H1 (cell line): ENCODE measurements around the gene TBC1D22A. TPM values are rescaled to one million over a fixed set of nuclear protein-coding genes. Genes with fewer than 3 reads are reported as not detected.

Experiments
- CTCF ChIA-PET: fragments of 300-600 bp; sonication (Branson Sonifier 250); formaldehyde crosslinking; loops from one replicate; lab custom pipeline; 2021; ENCODE audit not compliant: partially characterized antibody; lab: Charles Lee
- POLR2A ChIA-PET: fragments of 300-600 bp; sonication (Branson Sonifier 250); formaldehyde crosslinking; loops from one replicate; lab custom pipeline; 2021; ENCODE audit warnings: inconsistent platforms; ENCODE audit not compliant: partially characterized antibody; lab: Charles Lee
- DNase-seq, 2 experiments: peaks; one replicate each; pipeline versions ENCODE4 v3.0.0 to v3.0.0-alpha.2; 2010 to 2022; ENCODE audit warnings: low spot score in 2 of 2, low read depth in 1 of 2, mixed read lengths in 1 of 2
- FAIRE-seq: peaks from 2 replicates; lab custom pipeline; 2011; peaks lifted over from hg19 to GRCh38; lab: Jason Lieb, UNC
- H2AFZ ChIP-seq: 2 replicates; pipeline ENCODE4 v1.8.1; 2012; ENCODE audit warnings: low read length, inconsistent platforms
- H2AK5ac ChIP-seq: 2 replicates; pipeline ENCODE4 v1.6.1; 2013; ENCODE audit warnings: low read depth, low read length
- H2BK120ac ChIP-seq: replicated peaks from 2 replicates; pipeline ENCODE3; 2013; ENCODE audit warnings: low read depth, low read length, inconsistent platforms
- H2BK12ac ChIP-seq: 2 replicates; pipeline ENCODE4 v1.6.1; 2013; ENCODE audit warnings: low read depth, low read length
- H2BK15ac ChIP-seq: 2 replicates; pipeline ENCODE4 v1.6.1; 2013; ENCODE audit warnings: low read length
- H2BK20ac ChIP-seq: 2 replicates; pipeline ENCODE4 v1.6.1; 2013; ENCODE audit warnings: low read length
- H2BK5ac ChIP-seq: 2 replicates; pipeline ENCODE4 v1.6.1; 2013; ENCODE audit warnings: low read depth, low read length
- H3K14ac ChIP-seq: 2 replicates; pipeline ENCODE4 v1.6.1; 2013; ENCODE audit warnings: inconsistent platforms; ENCODE audit not compliant: insufficient read length
- H3K18ac ChIP-seq: 2 replicates; pipeline ENCODE4 v1.6.1; 2013; ENCODE audit warnings: low read length; ENCODE audit errors: extremely low read depth
- H3K23ac ChIP-seq: 2 replicates; pipeline ENCODE4 v1.6.1; 2013; ENCODE audit warnings: inconsistent platforms; ENCODE audit not compliant: insufficient read length
- H3K23me2 ChIP-seq: 2 replicates; pipeline ENCODE4 v1.6.1; 2013; ENCODE audit warnings: low read depth, low read length
- H3K27ac ChIP-seq: 2 replicates; pipeline ENCODE4 v1.6.1; 2011; ENCODE audit warnings: low read depth, low read length, inconsistent platforms
- H3K27me3 ChIP-seq, 4 experiments: replicated peaks in 1 of 4; 1 replicate in 1 of 4; 2 replicates in 3 of 4; pipeline versions ENCODE4 v1.6.1 to v1.8.1; 2011 to 2013; ENCODE audit warnings: low read length in 3 of 4, mild to moderate bottlenecking in 3 of 4, inconsistent platforms in 2 of 4, mixed read lengths in 2 of 4, moderate library complexity in 1 of 4; ENCODE audit not compliant: control insufficient read depth in 3 of 4, insufficient read depth in 3 of 4; ENCODE audit errors: extremely low read depth in 1 of 4
- H3K36me3 ChIP-seq, 4 experiments: 2 replicates each; pipeline versions ENCODE4 v1.6.1 to v1.8.1; 2011 to 2013; ENCODE audit warnings: mild to moderate bottlenecking in 4 of 4, low read length in 3 of 4, moderate library complexity in 2 of 4, control low read depth in 1 of 4, inconsistent platforms in 1 of 4; ENCODE audit not compliant: insufficient read depth in 4 of 4, control insufficient read depth in 2 of 4
- H3K4ac ChIP-seq: replicated peaks from 2 replicates; pipeline ENCODE3; 2013; ENCODE audit warnings: low read length, low read depth, mixed read lengths, inconsistent platforms; ENCODE audit not compliant: insufficient read length
- H3K4me1 ChIP-seq, 4 experiments: replicated peaks in 1 of 4; 1 replicate in 1 of 4; 2 replicates in 3 of 4; pipeline versions ENCODE4 v1.6.1 to v1.8.1; 2011 to 2013; ENCODE audit warnings: low read length in 3 of 4, inconsistent platforms in 2 of 4, mixed read lengths in 1 of 4; ENCODE audit not compliant: insufficient read depth in 4 of 4, control insufficient read depth in 3 of 4
- H3K4me2 ChIP-seq, 2 experiments: 2 replicates each; pipeline versions ENCODE4 v1.6.1 to v1.8.1; 2011 to 2013; ENCODE audit warnings: low read depth in 2 of 2, low read length in 2 of 2, control low read depth in 1 of 2, inconsistent platforms in 1 of 2, mild to moderate bottlenecking in 1 of 2; ENCODE audit not compliant: insufficient read depth in 1 of 2
- H3K4me3 ChIP-seq, 4 experiments: fragments of 200-600, 300-600 bp in 1 of 4; sonication (generic), shearing (Covaris generic), sonication (Bioruptor Twin) in 1 of 4; 2 replicates each; pipeline versions ENCODE4 v1.5.1 to v1.8.1; 2011 to 2016; ENCODE audit warnings: low read length in 4 of 4, low read depth in 3 of 4, control low read depth in 2 of 4, inconsistent platforms in 2 of 4, mild to moderate bottlenecking in 2 of 4, mixed read lengths in 1 of 4, moderate library complexity in 1 of 4; ENCODE audit not compliant: insufficient read depth in 2 of 4; ENCODE audit errors: extremely low read depth in 1 of 4
- H3K56ac ChIP-seq: replicated peaks from 2 replicates; pipeline ENCODE3; 2013; ENCODE audit warnings: low read depth, mild to moderate bottlenecking, mixed read lengths, low read length, inconsistent platforms; ENCODE audit not compliant: insufficient read length
- H3K79me1 ChIP-seq: 2 replicates; pipeline ENCODE4 v1.6.1; 2013; ENCODE audit warnings: low read depth, low read length, control low read depth
- H3K79me2 ChIP-seq, 2 experiments: 2 replicates each; pipeline versions ENCODE4 v1.6.1 to v1.8.1; 2012 to 2013; ENCODE audit warnings: low read length in 2 of 2, mild to moderate bottlenecking in 2 of 2, inconsistent platforms in 1 of 2; ENCODE audit not compliant: insufficient read depth in 2 of 2, control insufficient read depth in 1 of 2
- H3K9ac ChIP-seq, 4 experiments: replicated peaks in 1 of 4; 1 replicate in 1 of 4; 2 replicates in 3 of 4; pipeline versions ENCODE4 v1.6.1 to v1.8.1; 2011 to 2013; ENCODE audit warnings: low read depth in 3 of 4, low read length in 3 of 4, control low read depth in 2 of 4, mild to moderate bottlenecking in 2 of 4, moderate library complexity in 2 of 4, inconsistent platforms in 1 of 4; ENCODE audit errors: extremely low read depth in 1 of 4
- H3K9me3 ChIP-seq, 2 experiments: 2 replicates each; pipeline versions ENCODE4 v1.6.1 to v1.8.1; 2012 to 2013; ENCODE audit warnings: mild to moderate bottlenecking in 2 of 2, moderate library complexity in 2 of 2, control low read depth in 1 of 2, inconsistent platforms in 1 of 2, low read depth in 1 of 2, low read length in 1 of 2, mixed read lengths in 1 of 2; ENCODE audit not compliant: insufficient read depth in 2 of 2
- H4K20me1 ChIP-seq, 2 experiments: replicated peaks in 1 of 2; 2 replicates each; pipeline versions ENCODE3 to v1.8.1; 2011 to 2013; ENCODE audit warnings: inconsistent platforms in 2 of 2, low read length in 2 of 2, mild to moderate bottlenecking in 1 of 2; ENCODE audit not compliant: insufficient read depth in 2 of 2, control insufficient read depth in 1 of 2
- H4K5ac ChIP-seq: 2 replicates; pipeline ENCODE4 v1.6.1; 2013; ENCODE audit warnings: low read length, low read depth, mixed read lengths, inconsistent platforms; ENCODE audit not compliant: insufficient read length
- H4K8ac ChIP-seq: 2 replicates; pipeline ENCODE4 v1.8.0; 2013; ENCODE audit warnings: mild to moderate bottlenecking, moderate library complexity, low read length, inconsistent platforms; ENCODE audit not compliant: insufficient read depth; ENCODE audit errors: extremely low read depth
- H4K91ac ChIP-seq: replicated peaks from 2 replicates; pipeline ENCODE3; 2013; ENCODE audit warnings: low read length, mixed read lengths, inconsistent platforms; ENCODE audit not compliant: insufficient read length
- ATF3 ChIP-seq: IDR thresholded peaks from 2 replicates; pipeline ENCODE4 v1.6.1; 2011; ENCODE audit warnings: low read depth, mild to moderate bottlenecking, low read length; ENCODE audit not compliant: insufficient read depth
- BACH1 ChIP-seq: IDR thresholded peaks from 2 replicates; pipeline ENCODE4 v1.6.1; 2012; ENCODE audit warnings: low read length, improper control_type of control experiment
- BRCA1 ChIP-seq: IDR thresholded peaks from 2 replicates; pipeline ENCODE4 v1.6.1; 2012; ENCODE audit warnings: low read depth, low read length, improper control_type of control experiment
- CBX5 ChIP-seq: fragments of 300-800, 300-1000 bp; sonication (generic); IDR thresholded peaks from 2 replicates; pipeline ENCODE4 v1.7.1; 2016; ENCODE audit warnings: antibody characterized with exemption, low read length, low read depth
- CEBPB ChIP-seq: IDR thresholded peaks from 2 replicates; pipeline ENCODE4 v1.6.1; 2012; ENCODE audit warnings: low read depth, low read length
- CHD1 ChIP-seq: IDR thresholded peaks from 2 replicates; pipeline ENCODE4 v1.6.1; 2012; ENCODE audit warnings: low read depth, low read length, improper control_type of control experiment
- EP300 ChIP-seq, 2 experiments: IDR thresholded peaks; 1 replicate in 1 of 2; 2 replicates in 1 of 2; pipeline ENCODE4 v1.6.1; 2011 to 2012; ENCODE audit warnings: low read depth in 2 of 2, low read length in 2 of 2, mild to moderate bottlenecking in 2 of 2, borderline replicate concordance in 1 of 2, inconsistent platforms in 1 of 2, moderate library complexity in 1 of 2
- EZH2 ChIP-seq: fragments of 200-600 bp; sonication (generic); IDR thresholded peaks from 2 replicates; pipeline ENCODE4 v1.7.1; 2012; ENCODE audit warnings: low read depth, mild to moderate bottlenecking, moderate library complexity, low read length, inconsistent platforms; ENCODE audit not compliant: severe bottlenecking
- GTF2F1 ChIP-seq: IDR thresholded peaks from 2 replicates; pipeline ENCODE4 v1.6.1; 2012; ENCODE audit warnings: low read depth, low read length, improper control_type of control experiment, borderline replicate concordance
- KDM1A ChIP-seq: fragments of 200-600, 300-600 bp; sonication (generic); IDR thresholded peaks from 2 replicates; pipeline ENCODE4 v1.7.1; 2016; ENCODE audit warnings: mild to moderate bottlenecking, low read length, borderline replicate concordance
- KDM4A ChIP-seq: IDR thresholded peaks from one replicate; pipeline ENCODE4 v1.7.1; 2012; ENCODE audit warnings: low read depth, mild to moderate bottlenecking, moderate library complexity, low read length, inconsistent platforms; ENCODE audit not compliant: severe bottlenecking
- NANOG ChIP-seq: IDR thresholded peaks from 2 replicates; pipeline ENCODE4 v1.6.1; 2011; ENCODE audit warnings: low read length, low read depth, mild to moderate bottlenecking, inconsistent platforms; ENCODE audit not compliant: insufficient read depth, poor library complexity, severe bottlenecking
- WGBS, 2 experiments: shearing (Covaris generic) in 1 of 2; methylation state at CpG; one replicate each; pipeline versions ENCODE4 v1.1.6 to v1.1.7; 2013 to 2015; ENCODE audit warnings: low lambda C conversion rate in 2 of 2, mixed read lengths in 2 of 2, inconsistent platforms in 1 of 2, low coverage in 1 of 2, missing lambda C conversion rate in 1 of 2; ENCODE audit not compliant: insufficient replicate concordance in 2 of 2, insufficient coverage in 1 of 2, insufficient read length in 1 of 2; ENCODE audit errors: extremely low coverage in 1 of 2, missing lambda C conversion rate in 1 of 2; 5-methylcytosine and 5-hydroxymethylcytosine counted together
- polyA plus RNA-seq, 7 experiments: library from polyadenylated mRNA; depleted of rRNA in 3 of 7; stranded (reverse) in 5 of 7; unstranded in 2 of 7; fragments of >200 nt in 5 of 7; fragments of 200-250 nt in 2 of 7; gene quantifications; 1 replicate in 5 of 7; 2 replicates in 1 of 7; 4 replicates in 1 of 7; pipeline versions ENCODE4 v1.2.1 to v1.2.3, GENCODE V29; 2011 to 2013; ENCODE audit warnings: missing spikeins in 2 of 7, mixed read lengths in 2 of 7
- total RNA-seq: library from RNA; stranded (reverse); fragmentation: NEBNext Ultra II Directional; extraction: Animal tissue kit (Norgen Biotek cat#: 25700); gene quantifications from 2 replicates; pipeline ENCODE4 v1.2.1, GENCODE V29; 2021

Gene TBC1D22A
- total and polyA plus RNA-seq, 2 of the 8 experiments (the other 6 are each of a cell fraction or from before 2014, with no cell fraction given): 11.9 to 18.4 TPM

GRCh38 chr22:46969491-46969890 is 207.0 kb downstream of the TBC1D22A start:
- no peaks in the 10 kb centered on the region for H3K36me3 ChIP-seq
- H3K4me2 ChIP-seq: no peak overlapping the region
- H2BK15ac ChIP-seq: no peak overlapping the region
- no peak overlapping the region for H3K18ac ChIP-seq
- peaks cover 2% of the 10 kb centered on the region; the same call in 1 of the 2 replicates for H3K79me1 ChIP-seq
- H3K23me2 ChIP-seq: no peaks in the 10 kb centered on the region
- no peak overlapping the region for H3K56ac ChIP-seq
- FAIRE-seq (no peak), DNase-seq (no peak)
- no peak overlapping the region for H3K9ac ChIP-seq
- no peak overlapping the region for H3K14ac ChIP-seq
- no peak overlapping the region for H3K4me3 ChIP-seq
- CTCF ChIA-PET: no interaction called here
- H3K79me2 ChIP-seq: no peaks in the 10 kb centered on the region
- no peaks in the 10 kb centered on the region for H3K9me3 ChIP-seq
- 0 out of 2 replicates have a peak overlapping the region, but pooled peaks have one; percentile 24 for H2AK5ac ChIP-seq
- H2BK12ac ChIP-seq: no peak overlapping the region
- peaks cover 0 to 6% (median 2%) of the 10 kb centered on the region in 4 experiments; a peak in 5 of 7 replicates for H3K4me1 ChIP-seq
- 89% methylated on average over 4 of the region's 4 CpGs; no CpG with 5 or more reads in 1 of the 2 experiments for WGBS, 2 experiments
- no peak overlapping the region for H2AFZ ChIP-seq
- no peak overlapping the region for H4K91ac ChIP-seq
- no peak overlapping the region for H4K5ac ChIP-seq
- POLR2A ChIA-PET: interaction anchor here (0.7 kb wide), 1 partner anchor 296 kb away, joined by 3 read pairs; no protein-coding TSS in a partner anchor
- no peak overlapping the region for H4K8ac ChIP-seq
- H3K4ac ChIP-seq: no peak overlapping the region
- peaks cover 0 to 2% of the 10 kb centered on the region in 2 experiments for H4K20me1 ChIP-seq
- no peak overlapping the region for H3K23ac ChIP-seq
- no peaks in the 10 kb centered on the region for H3K27me3 ChIP-seq
- no peak overlapping the region for H2BK20ac ChIP-seq
- H2BK120ac ChIP-seq: no peak overlapping the region
- no peak overlapping the region for H3K27ac ChIP-seq
- H2BK5ac ChIP-seq: no peak overlapping the region
- TF ChIP-seq CEBPB (no peak), EP300 (IDR thresholded peaks at IDR 0.05; ENCODE audit: borderline replicate concordance in 1 of 2, low read depth in 2 of 2, low read length in 2 of 2) (no peak), KDM4A (no peak), EZH2 (no peak), GTF2F1 (no peak), BRCA1 (no peak), BACH1 (no peak), ATF3 (no peak), CHD1 (no peak), KDM1A (no peak), NANOG (no peak), CBX5 (no peak)
